SH-SY5Y (cell line): Measurements from ENCODE around the gene STON2.

Experiments used
- GATA2 ChIP-seq: IDR thresholded peaks from 2 replicates; pipeline ENCODE4 v1.6.1; 2011; ENCODE audit warnings: mild to moderate bottlenecking, low read depth, low read length
- GATA3 ChIP-seq: IDR thresholded peaks from 2 replicates; pipeline ENCODE4 v1.6.1; 2011; ENCODE audit warnings: low read depth, mild to moderate bottlenecking, low read length, moderate library complexity

- TF ChIP-seq GATA2 (no peak), GATA3 (no peak)
Observed at GRCh38 chr14:81353691-81354323, 46.3 kb downstream of the STON2 start.
